ENCODE measurements around the gene MXD1.

MXD1 gene

GRCh38 chr2:69959425-69959824 is 44.5 kb downstream of the MXD1 start:
- Mint-ChIP-seq H3K27ac (no peak overlapping the region), H3K4me1 (no peaks in the 10 kb centered on the region)

DNA sequence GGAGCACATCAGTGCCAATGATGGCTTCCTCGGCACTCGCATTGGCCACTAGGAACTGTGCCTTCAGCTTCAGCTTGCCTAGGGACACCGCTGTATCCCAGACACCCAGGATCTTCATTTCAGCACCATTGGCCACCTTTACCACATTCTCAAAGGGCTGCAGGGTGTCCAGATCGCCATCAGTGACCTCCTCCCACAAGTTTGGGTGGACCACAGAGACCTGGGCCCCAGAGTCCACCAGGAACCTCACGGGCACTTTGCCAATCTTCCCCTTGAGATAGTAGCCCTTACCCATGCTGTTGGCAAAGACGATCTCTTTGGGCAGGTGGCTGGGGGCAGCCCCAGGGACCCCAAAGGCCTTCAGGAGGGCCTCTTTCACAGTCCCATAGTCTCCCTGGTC is 45.9 kb downstream of the MXD1 start:
- TF ChIP-seq, protein P1, sequence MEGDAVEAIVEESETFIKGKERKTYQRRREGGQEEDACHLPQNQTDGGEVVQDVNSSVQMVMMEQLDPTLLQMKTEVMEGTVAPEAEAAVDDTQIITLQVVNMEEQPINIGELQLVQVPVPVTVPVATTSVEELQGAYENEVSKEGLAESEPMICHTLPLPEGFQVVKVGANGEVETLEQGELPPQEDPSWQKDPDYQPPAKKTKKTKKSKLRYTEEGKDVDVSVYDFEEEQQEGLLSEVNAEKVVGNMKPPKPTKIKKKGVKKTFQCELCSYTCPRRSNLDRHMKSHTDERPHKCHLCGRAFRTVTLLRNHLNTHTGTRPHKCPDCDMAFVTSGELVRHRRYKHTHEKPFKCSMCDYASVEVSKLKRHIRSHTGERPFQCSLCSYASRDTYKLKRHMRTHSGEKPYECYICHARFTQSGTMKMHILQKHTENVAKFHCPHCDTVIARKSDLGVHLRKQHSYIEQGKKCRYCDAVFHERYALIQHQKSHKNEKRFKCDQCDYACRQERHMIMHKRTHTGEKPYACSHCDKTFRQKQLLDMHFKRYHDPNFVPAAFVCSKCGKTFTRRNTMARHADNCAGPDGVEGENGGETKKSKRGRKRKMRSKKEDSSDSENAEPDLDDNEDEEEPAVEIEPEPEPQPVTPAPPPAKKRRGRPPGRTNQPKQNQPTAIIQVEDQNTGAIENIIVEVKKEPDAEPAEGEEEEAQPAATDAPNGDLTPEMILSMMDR (IDR thresholded peaks at IDR 0.05; ENCODE audit: unreplicated experiment in 3 of 3) = no peak
- Mint-ChIP-seq H3K4me1 (no peaks in the 10 kb centered on the region), H3K36me3 (ENCODE audit: low read depth) (no peaks in the 10 kb centered on the region), H3K27me3 (ENCODE audit: low read depth) (no peaks in the 10 kb centered on the region), H3K9me3 (no peaks in the 10 kb centered on the region), H3K27ac (no peak overlapping the region), H3K4me3 (no peak overlapping the region)

More at GRCh38 chr2:69959425-69959824, 44.5 kb downstream of the MXD1 start:
- TF ChIP-seq, protein P1 (IDR thresholded peaks at IDR 0.05; ENCODE audit: unreplicated experiment in 3 of 3) = no peak
- H3K9me3 Mint-ChIP-seq = no peaks in the 10 kb centered on the region
- H3K36me3 Mint-ChIP-seq (ENCODE audit: low read depth) = no peaks in the 10 kb centered on the region
- no peaks in the 10 kb centered on the region for H3K27me3 Mint-ChIP-seq (ENCODE audit: low read depth)
- H3K4me3 Mint-ChIP-seq = no peak overlapping the region

DNA sequence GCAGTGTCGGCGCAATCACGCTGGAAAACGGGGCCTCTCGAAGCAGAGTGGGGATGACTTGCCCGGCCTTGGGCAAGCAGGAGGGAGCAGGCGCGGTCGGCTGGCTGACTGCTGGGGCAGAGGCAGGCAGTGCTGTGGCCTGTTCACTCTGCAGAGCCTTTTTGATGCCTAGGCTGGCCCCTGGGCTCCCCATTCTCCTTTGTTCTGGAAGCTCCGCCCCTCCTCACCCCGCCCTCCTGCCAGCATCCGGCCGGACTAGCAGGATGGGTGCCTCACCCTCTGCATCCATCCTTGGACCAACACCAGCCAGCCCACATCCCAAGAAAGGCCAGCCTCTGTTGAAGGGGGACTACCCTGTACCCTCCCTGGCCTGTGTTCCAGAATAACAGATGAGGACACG is 46.6 kb downstream of the MXD1 start, which contains the start of gene ASPRV1:
Gene ASPRV1, minus strand, starts transcription at position 136 of the 400 bp plus-strand sequence. CDS start 195 bp downstream, outside the sequence.
- H3K4me3 Mint-ChIP-seq = no peak within 1 kb of the TSS
- TF ChIP-seq, protein P1 (IDR thresholded peaks at IDR 0.05; ENCODE audit: unreplicated experiment in 3 of 3) = no peak

GRCh38 chr2:69962986-69963730 is 48.2 kb downstream of the MXD1 start:
- H3K27me3 Mint-ChIP-seq (ENCODE audit: low read depth) = no peaks in the 10 kb centered on the region
- H3K9me3 Mint-ChIP-seq = no peaks in the 10 kb centered on the region
- TF ChIP-seq, protein P1 (IDR thresholded peaks at IDR 0.05; ENCODE audit: unreplicated experiment in 3 of 3) = no peak
- H3K27ac Mint-ChIP-seq = no peak overlapping the region
- no peaks in the 10 kb centered on the region for H3K4me1 Mint-ChIP-seq
- H3K4me3 Mint-ChIP-seq = no peak overlapping the region
- H3K36me3 Mint-ChIP-seq (ENCODE audit: low read depth) = no peaks in the 10 kb centered on the region

More for the DNA sequence above, 46.6 kb downstream of the MXD1 start, which contains the start of gene ASPRV1:
- H3K4me1 Mint-ChIP-seq = no peaks in the 10 kb centered on the region
- H3K9me3 Mint-ChIP-seq = no peaks in the 10 kb centered on the region
- H3K36me3 Mint-ChIP-seq (ENCODE audit: low read depth) = no peaks in the 10 kb centered on the region
- no peak within 1 kb of the TSS for H3K27ac Mint-ChIP-seq
- H3K27me3 Mint-ChIP-seq (ENCODE audit: low read depth) = no peaks in the 10 kb centered on the region

- Mint-ChIP-seq H3K4me1 (no peaks in the 10 kb centered on the region), H3K27ac (no peak overlapping the region), H3K9me3 (no peaks in the 10 kb centered on the region), H3K4me3 (no peak overlapping the region), H3K27me3 (ENCODE audit: low read depth) (no peaks in the 10 kb centered on the region), H3K36me3 (ENCODE audit: low read depth) (no peaks in the 10 kb centered on the region)
- TF ChIP-seq, protein P1 (IDR thresholded peaks at IDR 0.05; ENCODE audit: unreplicated experiment in 3 of 3) = no peak
Measured at GRCh38 chr2:69964353-69964841, 49.5 kb downstream of the MXD1 start.
